HuH-7.5 (cell line): ENCODE data around the gene ANO7.
A peak's percentile ranks its signal among the peaks of the same experiment; 100 is the strongest.

Experiments used
- DNase-seq: peaks from one replicate; pipeline ENCODE4 v3.0.0; 2011; ENCODE audit warnings: low spot score

The ANO7 gene

DNA sequence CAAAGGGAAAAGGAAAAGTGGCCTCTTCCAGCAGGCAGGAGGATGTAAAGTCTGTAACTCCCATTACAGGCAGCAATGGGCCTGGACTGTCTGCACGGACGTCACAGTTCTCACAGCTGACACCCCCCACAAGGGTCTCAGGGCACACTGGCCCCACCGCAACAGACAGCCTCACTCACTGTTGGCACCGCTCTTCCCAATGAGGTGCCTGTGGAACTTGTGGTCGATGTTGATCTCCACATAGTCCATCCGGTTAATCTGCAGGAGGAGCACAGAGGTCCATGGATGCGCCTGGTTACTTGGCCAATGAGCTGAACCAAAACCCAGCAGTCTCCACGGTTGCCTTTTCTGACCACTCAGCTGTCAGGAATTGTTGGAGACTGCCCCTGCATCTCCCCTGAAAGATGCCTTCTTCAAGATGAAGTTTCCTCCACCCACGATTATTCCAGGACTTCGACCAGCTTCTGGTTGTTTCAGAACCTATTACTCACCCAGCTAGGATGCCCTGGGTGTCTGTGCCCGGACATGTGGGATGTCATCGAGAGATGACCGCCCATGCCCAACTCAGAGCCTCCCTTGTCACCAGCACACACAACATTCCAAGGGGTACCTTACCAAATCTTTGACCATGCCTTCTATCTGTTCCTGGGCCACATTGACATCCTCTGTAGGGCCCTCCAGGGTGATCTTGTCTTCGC, 64.5 kb downstream of the ANO7 start:
- no peak for DNase-seq

DNA sequence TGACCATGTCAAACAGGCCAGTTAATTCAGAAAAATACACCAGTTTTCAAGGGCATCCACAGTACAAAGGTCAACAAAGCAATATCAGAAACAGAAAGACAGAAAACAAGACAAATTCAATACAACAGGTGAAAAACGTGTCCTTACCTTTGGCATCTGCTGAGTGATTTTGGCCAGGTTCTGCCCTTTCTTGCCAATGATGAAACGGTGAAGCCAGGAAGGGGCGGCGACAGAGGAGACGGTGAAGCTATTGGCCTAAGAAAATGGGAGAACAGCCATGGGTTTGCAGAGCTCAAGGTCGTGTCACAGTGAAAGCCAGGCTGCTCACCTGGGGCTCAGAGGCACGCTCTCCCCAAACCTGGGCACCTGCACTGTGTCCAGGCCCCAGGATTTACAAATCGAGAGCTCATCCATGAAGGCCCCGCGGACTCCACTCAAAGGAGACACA, 66.5 kb downstream of the ANO7 start:
- DNase-seq: no peak

DNA sequence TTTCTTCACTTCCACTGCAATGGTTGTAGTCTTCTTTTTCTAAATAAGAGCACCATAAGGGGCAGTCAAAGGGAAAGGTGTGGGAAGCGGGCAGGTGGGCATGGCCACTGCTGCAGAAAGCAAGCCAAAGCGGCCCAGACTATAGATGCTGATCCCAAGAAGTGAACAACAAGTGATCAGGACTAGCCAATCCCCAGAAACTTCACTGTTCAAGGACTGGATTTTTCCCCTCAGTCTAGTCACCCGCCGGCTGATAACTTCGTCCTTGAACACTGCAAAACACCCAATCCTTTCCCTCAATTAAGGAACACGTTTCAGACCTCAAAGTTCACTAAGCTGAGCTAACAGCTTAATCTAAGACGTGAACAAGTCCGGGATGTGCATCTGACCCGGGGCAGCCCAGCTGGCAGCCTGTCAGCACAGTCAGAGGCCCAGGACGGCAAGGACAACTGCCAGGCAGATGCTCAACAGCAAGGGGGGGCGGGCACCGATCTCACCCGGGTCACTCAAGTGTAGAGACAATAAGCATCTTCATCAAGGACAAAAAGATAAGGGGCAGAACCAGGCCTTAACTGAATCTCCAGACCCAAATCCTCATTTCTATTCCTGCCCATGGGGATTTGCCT, 67.2 kb downstream of the ANO7 start:
- DNase-seq: no peak

DNA sequence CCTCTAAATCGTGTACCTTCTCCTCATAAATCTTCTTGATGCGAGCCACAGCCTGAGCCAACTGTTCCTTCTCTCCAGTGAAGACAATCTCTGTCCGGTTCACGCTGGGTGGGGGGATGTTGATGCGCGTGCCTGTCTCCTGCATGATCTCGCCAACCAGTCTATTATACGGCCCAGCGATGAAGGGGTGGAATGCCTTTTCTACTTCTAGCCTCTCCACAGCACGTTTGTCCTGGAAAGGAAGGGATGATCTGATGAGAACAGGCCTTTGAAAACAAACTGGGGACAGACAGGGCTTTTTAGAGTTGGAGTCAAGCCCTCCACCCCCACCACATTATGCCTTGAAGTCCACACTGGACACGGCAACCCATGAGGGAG, 67.7 kb downstream of the ANO7 start:
- DNase-seq: no peak

DNA sequence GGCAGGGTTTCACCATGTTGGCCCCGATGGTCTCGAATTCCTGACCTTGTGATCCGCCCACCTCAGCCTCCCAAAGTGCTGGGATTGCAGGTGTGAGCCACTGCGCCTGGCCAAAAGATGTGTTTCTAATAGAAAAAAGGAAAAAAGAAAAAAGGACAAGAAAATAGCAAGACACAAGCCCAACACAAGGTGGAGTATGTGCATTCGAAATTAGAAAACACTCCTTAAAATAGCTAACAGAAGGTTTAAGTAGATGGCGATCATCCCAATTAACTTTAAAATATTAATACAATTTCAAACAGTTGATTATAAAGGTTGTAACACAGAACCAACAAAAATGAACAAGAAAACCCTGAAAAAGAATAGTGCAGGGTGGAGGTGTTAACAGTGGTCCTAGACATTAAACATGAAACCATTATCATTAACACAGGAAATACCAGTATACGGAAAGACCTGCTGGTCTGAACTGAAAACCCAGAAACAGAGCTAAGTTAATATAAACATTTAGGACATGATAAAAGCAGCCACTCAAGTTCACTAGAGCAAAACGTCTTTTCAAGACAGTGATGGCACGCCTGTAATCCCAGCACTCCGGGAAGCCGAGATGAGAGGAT, 69.0 kb downstream of the ANO7 start:
- DNase-seq: no peak

DNA sequence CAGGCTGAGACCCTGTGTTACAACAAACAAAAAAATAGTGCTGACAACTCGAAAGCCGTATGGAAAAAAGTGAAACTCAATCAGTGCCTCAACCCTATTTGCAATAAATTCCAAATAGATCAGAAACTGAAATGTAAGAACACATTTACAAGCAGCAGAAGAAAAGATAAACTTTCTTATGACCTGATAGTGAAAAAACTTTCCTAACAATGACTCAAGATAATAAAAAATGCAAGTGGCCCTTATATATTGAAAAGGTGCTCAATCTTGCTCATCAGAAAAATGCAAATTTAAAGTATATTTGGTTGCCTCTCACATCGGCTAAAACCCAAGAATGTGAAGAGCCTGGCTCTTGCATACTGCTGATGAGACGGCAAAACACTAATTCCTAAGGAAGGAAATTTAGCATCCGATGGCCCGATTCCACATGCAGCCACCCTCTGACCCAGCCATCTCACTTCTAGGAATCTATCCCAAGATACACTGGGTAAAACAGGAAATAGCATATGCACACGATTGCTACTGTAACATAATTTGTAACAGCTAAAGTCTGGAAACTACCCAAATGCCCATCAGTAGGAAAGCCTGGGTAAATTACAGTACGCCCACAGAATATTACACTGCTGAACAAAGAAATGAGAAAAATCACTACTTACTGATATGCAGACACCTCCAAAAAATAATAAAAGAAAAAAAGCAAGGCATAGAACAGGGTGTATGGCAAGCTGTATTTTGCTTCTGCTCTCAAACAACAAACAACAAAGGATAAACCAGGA, 70.2 kb downstream of the ANO7 start:
- no peak for DNase-seq

DNA sequence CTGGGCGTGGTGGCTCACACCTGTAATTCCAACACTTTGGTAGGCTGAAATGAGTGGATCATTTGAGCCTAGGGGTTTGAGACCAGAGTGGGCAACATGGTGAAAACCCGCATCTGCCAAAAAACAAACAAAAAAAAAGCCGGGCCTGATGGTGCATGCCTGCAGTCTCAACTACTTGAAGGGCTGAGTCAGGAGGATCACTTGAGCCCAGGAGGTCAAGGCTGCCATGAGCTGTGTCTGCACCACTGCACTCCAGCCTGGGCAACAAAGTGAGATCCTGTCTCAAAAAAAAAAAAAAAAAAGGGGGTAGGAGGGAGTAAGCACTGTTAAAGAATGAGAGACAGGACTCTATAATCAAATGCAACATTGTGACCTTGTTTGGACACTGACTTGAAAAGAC, 72.4 kb downstream of the ANO7 start:
- DNase-seq: no peak

DNA sequence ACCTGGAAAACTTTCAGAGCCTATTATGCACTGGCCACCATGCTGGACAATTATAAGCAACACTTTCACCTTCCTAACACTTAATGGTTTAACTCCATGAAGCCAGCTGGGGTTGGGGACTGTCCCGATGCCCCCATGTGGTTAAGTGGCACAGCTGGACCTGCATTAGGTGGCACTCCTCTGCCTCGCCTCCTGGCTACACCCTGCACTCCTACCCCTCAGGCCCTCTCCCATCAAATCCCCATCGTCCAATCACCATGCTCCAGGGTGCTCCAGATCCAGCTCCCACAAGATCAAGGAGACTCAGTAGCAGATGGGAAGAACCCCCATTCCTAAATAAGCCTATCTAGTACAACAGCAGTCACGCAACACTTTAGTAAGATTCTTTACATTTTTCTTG, 73.2 kb downstream of the ANO7 start:
- no peak for DNase-seq

DNA sequence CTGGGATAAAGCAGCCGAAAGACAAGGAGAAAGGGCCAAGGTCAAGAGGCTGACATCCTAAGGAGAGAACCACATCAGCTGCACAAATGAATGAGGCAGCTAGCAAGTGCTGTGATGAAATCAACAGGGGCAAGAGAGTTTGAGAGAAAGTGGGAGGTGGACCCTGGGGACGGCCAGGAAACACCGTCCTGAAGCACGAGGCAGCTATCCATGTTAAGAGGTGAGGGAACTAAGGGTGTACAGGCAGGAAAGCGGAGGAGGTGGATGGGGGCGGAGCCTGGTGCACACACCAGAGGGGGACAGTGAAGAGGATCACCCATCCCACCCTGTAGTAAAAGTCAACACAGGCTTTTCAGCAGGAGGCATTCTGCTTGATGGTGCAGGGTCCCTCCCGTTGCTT, 74.6 kb downstream of the ANO7 start:
- DNase-seq: no peak

DNA sequence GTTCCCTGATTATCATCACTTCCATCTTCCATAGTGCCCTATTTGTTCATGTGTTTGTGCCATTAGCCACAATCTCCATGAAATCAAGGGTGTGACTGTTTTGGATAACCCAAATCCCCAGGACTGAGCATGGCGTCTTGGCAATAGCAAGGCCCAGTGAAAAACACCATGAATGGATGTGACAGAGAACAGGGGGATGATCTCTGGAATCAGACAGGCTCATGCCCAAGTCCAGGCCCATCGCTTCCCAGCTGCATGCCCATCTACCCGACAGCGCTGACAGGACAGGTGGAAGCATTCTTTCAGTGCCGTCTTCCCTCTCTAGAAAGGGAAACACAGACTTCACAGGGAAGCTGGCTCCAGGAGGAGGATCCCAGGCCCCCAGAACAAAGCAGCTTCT, 77.0 kb downstream of the ANO7 start:
- no peak for DNase-seq

DNA sequence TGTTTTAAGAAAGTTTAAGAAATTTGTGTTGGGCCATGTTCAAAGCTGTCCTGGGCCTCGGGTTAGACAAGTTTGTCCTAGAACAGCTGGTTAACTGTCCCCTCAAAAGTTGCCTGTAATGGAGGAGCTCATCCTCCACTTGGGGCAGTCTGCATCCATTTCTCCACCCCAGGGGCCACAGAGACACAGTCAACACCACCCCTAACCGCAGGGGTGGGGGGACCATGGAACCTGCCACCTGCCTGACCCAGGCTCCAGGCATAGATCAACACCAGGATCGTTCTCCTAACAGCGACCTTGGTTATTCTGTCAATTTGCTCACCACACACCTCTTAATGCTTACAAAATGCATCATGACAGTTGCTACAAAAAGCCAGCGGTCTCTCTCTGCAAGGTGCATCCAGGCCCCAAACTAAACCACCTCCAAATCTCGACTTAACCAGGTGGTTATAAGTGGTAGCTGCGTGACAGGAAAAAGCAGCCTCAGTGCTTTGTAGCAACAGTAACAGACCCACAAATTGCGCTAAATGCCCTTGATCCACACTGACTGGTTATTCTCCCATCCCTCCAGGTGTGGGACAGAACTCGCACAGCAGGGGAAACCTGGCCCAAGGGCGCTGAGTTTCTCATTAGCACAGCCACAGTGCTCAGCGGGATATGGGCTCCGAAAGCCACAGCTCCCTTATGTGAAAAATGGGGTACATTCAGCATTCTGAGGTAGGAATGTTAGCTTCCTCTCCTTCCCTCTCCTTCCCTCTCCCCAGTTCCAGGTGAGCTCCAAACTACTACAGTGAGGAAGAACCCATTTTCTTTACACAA, 79.0 kb downstream of the ANO7 start:
- no peak for DNase-seq

DNA sequence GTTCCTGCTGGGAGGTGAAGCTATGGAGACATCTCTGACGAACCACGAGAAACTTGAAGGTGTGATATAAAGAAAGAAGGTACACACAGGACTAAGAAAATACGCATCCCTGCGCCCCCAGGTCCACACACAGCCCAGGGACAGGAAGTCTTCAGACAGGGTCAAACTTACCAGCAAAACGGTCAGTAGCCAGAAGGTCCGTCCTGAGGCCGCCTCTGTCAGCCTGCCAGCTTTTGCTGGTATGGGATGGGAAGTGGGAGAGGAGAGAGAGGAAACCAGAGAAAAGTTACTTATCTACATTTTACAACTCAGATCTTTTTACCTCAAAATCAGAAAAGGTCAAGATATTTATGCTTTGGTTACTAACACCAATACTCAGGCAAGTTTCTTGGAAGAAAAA, 79.8 kb downstream of the ANO7 start:
- DNase-seq: no peak

DNA sequence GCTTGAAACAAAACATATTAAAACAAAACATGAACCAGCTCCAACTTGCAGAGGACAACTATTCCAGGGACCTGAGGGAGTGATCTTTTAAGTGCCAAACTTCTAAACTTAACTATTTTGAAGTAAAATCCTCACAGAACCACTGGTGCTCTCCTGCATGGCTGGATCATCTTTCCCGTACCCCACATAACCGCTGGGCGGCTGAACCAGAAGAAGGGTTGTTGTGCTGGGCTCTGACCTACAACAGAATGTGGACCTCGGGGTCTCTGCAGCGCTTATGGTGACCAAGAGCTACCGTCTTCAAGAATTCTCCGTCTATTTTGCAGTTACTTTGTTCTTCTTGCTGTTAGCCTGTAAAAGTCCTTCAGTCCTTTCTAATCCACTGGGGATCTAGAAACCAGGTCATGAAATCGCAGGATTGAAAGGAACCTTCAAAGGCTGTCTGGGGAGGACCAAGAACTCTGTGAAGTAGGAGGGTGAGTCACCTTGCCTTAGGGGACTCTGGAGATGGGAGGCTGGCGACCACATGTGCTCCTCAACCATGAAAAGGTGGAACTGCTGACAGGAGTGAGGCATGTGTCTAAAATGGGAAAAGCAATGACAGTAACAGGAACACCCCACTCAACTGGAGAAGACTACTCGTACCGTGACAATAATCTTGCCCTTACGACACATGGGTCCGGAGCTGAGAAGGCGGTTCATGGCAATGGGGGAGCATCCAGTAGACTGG, 80.4 kb downstream of the ANO7 start:
- DNase-seq: no peak

DNA sequence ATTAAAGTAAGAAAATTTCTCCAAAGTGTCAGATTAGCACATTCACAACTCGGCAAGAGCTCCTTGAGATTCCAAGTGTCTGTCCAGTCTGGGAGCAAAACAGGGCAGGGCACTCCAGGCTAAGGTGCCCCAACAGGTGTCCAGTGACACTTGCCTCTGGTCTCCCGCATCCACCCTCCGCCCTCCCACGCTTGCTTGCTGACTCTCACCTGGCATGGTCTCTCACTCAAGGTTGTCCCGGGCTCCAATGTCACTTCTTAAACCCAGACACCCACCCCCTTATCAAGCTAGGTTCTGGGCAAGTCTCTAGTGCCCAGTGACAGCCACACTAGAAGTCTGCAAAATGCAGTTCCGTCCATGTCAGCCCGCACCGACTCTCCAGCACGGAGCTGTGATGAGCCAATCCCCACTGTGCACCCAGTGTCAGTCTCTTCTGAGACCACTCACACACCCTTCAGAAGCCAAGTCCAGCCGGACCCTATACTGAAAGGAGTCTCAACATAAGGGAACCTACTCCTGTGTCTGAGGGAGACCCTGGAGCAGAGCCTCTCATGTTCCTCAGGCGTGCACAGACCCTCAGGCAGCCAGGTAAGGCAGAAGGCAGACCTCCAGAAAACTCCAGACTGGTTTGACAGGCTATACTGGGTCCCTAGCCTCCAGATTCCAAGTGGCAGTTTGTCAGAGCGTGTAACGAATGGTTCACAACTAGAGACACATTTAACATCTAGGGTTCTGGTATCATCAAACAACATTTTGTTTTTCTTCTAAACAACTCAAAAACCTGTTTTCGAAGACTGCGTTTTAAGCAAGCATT, 81.4 kb downstream of the ANO7 start:
- DNase-seq: no peak

DNA sequence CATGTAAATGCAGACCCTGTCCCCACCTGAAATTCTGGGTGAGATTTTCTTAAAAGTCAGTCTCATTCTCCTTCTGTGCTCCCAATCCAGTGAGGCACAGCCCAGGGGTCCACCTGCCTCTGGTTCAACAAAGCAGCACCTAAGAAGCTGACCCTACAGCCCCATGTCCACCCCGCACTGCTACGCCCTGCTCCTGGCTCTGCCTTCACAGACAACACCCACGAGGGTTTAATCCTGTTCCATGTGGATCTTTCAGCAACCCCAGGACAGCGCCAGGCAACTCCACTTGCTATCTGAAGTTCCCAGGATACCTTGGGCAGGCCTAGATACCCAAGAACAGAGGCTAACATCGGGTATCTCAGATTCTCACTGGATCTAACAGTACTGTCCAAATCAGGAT, 82.1 kb downstream of the ANO7 start:
- DNase-seq: no peak

DNA sequence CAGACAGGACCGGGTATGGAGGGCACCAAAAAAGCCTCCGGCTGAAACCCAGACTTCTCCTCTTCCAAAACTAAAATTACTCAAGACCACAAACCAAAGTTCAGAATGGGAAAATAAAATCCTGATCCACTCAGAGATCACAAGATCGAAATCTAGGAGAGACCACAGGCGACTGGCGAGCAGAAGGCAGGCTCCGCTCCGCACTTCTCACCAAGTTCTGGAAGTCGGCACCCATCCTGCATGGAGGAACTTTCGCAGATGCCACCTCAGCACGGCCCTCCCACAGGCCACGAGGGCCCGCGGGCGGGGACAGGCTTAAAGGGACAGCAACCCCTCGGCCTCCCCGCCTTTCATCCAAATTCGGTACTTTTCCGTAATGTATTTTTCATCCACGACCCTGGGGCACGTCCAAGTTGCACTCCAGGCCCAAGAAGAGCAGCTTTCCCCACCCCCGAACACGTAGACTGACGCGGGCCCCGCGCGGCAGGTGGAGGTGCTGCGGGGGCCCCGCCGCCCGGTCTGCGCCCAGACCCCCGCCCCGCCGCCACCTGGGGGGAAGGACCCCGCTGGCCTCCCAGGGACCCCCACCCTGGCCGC, 83.3 kb downstream of the ANO7 start:
- DNase-seq: peak; percentile 52

DNA sequence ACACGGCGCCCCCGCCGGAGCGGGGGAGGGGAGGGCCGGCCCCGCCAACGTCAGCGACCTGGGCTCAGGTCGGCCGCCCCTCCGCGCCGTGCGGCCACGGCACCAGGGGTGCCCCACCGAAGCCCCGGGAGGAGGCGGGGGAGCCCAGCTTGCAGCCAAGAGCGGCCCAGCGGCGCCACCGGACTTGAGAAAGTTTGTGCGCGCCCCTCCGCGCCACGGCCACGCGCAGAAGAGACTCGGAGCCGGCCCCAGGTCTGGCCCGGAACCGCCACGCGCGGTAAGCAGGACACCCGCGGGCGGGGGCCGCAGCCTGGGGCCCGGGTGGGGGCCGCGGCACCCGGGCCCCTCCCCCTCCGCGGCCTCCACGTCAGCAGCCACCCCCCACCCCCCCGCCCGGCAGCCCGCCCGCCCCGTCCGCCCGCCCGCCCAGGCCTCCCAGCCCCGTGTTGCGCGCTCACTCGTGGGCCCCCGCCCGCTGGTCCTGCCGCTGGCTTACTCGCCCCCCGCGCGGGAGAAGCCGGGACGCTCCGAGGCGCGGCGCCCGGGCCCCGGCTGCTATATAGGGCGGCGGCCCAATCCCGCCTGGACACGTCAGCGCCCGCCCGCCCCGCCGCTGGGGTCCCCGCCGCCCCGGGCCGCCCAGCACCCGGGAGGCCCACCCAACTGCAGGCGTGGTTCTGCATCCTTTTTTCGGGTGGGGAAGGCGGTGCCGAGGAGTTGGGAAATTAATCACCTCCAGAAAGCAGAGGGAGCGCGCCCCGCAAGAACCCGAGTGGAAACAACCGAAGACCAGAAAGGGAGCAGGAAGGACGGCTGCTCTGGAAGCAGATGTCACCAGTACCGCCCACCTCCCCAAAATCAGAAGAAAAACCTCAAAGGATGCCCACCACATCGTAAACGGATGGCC, 84.1 kb downstream of the ANO7 start:
- DNase-seq: peak; percentile 36

DNA sequence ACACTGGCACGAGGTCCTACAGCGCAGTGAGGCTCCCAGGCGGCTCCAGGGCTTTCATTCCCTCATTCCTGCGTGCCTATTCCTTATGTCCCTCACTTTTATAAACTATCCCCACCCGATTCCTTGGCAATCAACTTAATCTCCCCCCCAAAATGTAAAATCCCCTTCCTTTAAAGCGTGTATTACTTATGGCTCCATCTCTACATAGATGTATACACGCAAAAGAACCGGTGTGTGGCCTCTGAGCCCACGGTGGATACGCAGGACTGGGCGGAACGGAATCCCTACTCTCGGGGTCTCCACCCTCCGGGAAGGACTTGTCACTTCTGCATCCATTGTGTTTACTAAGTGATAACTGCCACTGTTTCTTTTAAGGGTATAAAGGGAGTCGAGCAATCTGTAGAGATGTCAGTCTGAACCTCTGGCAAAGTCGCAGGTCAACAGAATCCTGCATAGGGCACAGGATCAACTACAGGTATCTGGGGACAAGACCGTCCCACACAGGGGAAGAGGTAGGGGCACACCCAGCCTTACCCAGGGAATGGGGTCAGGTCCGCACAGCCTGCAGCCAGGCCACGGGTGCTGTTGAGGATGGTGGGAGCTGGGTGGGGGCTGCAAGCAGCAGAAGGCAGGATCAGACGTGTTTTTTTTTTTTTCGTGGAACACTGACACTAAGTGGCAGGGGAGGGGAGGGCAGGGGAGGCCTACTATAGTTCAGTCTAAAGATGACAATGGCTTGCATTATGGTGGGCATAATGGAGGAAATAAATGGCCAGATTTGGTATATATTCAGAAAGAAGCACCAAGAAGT, 84.9 kb downstream of the ANO7 start:
- DNase-seq: no peak
